ENCODE data around the gene SYNGR3. TPM values are rescaled to one million over a fixed set of nuclear protein-coding genes. Genes with fewer than 3 reads are reported as not detected.

Gene SYNGR3
- total RNA-seq, 1 experiment from 2014 or later, result 4.3 TPM

DNA sequence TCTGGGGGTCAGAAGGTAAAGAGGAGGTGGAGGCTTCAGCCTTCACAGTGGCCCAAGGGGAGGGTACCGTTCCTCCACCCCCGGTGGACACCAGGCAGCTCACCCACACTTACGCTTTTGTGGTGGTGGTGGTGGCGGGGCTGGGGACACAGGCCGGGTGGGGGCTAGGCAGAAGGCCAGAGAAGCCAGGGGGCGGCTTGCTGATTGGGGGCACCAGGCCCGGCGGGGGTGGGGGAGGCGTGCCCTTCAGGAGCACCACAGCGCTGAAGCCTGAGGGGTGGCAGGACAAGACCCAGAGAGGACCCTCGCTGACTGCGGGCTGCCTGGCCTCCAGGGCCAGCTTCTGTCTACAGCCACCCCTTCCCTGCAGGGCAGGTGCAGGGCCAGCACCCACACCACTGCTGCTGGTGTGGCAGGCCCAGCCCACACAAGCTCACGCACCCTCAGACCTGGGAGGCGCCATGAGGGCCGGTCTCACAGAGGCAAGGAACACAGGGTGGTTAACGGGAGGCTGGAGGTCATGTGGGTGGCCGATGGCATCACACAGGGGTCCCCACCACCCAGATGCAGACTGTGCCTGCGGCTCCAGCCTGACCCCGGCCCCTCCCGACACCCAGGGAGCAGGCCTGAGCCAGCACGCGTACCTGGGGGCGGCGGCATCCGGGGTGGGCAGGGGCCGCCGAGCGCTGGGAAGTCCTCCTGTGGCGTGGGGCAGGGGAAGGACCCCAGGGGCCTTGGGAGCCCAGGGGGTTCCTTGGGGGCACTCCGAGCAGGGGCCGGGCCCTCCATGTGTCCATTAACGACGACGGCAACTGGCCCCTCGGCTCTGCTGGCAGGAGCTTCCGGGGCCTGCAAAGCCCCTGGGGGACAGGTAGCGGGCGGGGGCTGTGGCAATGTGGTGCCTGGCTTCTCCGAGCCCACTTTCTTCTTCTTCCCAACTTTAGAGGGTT is 9.4 kb downstream of the SYNGR3 start:
- Histone ChIP-seq H3K27ac (no peak overlapping the region), H3F3A (ENCODE audit: insufficient read depth, low read depth) (peaks cover 24% of the 10 kb centered on the region), H3K4me2 (no peak overlapping the region), H3K27me3 (ENCODE audit: insufficient read depth, low read depth) (no peaks in the 10 kb centered on the region), H3K4me1 (replicated peaks; ENCODE audit: insufficient read depth) (peaks cover 8% of the 10 kb centered on the region), H3K4me3 (no peak overlapping the region), H4K20me1 (ENCODE audit: insufficient read depth) (peaks cover 14% of the 10 kb centered on the region), H3K36me3 (ENCODE audit: low read depth) (0 out of 2 replicates have a peak, but pooled peaks cover 5% of the 10 kb centered on the region), H3K9me3 (ENCODE audit: insufficient read depth, low read depth) (no peaks in the 10 kb centered on the region), H3K79me2 (ENCODE audit: low read depth) (peaks cover 9% of the 10 kb centered on the region; the same call in 1 of the 2 replicates), H2AFZ (no peak overlapping the region), H3K9me2 (ENCODE audit: insufficient read depth) (no peaks in the 10 kb centered on the region)
- TF ChIP-seq, protein P1, sequence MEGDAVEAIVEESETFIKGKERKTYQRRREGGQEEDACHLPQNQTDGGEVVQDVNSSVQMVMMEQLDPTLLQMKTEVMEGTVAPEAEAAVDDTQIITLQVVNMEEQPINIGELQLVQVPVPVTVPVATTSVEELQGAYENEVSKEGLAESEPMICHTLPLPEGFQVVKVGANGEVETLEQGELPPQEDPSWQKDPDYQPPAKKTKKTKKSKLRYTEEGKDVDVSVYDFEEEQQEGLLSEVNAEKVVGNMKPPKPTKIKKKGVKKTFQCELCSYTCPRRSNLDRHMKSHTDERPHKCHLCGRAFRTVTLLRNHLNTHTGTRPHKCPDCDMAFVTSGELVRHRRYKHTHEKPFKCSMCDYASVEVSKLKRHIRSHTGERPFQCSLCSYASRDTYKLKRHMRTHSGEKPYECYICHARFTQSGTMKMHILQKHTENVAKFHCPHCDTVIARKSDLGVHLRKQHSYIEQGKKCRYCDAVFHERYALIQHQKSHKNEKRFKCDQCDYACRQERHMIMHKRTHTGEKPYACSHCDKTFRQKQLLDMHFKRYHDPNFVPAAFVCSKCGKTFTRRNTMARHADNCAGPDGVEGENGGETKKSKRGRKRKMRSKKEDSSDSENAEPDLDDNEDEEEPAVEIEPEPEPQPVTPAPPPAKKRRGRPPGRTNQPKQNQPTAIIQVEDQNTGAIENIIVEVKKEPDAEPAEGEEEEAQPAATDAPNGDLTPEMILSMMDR (conservative IDR thresholded peaks at IDR 0.05), result no peak
- TF ChIP-seq EZH2 (IDR thresholded peaks at IDR 0.05; ENCODE audit: low read depth), result no peak
- ChIA-PET CTCF (no interaction called here), POLR2A (ENCODE audit: unreplicated experiment) (no interaction called here)
- BruUV-seq (replicated peaks), result no TSS peak
- no peak for DNase-seq
- intact Hi-C loops (cut with micrococcal nuclease; ENCODE audit: unreplicated experiment), result no loop called here

DNA sequence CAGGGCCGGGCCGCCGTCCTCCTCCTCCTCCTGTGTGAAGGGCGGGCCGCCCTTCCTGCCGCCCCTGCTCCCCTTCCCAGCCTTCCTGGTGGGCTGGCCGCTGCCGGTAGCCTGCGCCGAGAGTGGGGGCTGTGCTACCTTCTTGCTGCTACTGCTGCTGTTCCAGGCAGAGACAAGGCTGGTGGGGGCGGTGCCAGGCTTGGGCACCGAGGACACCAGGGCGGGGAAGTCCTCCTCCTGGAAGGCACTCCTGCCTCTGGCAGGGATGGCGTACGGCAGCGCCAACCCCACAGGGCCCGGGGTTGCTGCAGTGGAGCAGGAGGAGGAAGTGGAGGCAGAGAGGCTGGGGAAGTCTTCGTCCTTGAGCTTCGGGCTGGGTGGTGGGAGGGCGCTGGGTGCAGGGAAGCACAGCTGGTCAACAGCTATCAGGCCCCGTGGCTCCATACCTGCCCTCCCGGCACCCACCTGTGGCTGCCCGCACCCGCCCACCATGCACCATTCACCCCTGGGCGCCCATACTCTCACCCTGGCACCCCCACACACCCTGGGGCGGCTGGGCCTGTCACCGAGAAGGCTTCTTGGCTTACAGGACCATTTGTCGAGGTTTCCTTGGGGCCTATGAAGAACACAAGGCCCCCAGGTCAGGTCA is 10.2 kb downstream of the SYNGR3 start:
- peaks cover 6% of the 10 kb centered on the region; the same call in 1 of the 2 replicates for H3K4me1 ChIP-seq (replicated peaks; ENCODE audit: insufficient read depth)
- no peak for DNase-seq
- no peak for TF ChIP-seq EZH2 (IDR thresholded peaks at IDR 0.05; ENCODE audit: low read depth)
- TF ChIP-seq, protein P1 (conservative IDR thresholded peaks at IDR 0.05), result no peak
- H4K20me1 ChIP-seq (ENCODE audit: insufficient read depth), result peaks cover 21% of the 10 kb centered on the region
- H3K9me2 ChIP-seq (ENCODE audit: insufficient read depth), result no peaks in the 10 kb centered on the region
- H3K27ac ChIP-seq, result no peak overlapping the region
- peaks cover 18% of the 10 kb centered on the region for H3F3A ChIP-seq (ENCODE audit: insufficient read depth, low read depth)
- intact Hi-C loops (cut with micrococcal nuclease; ENCODE audit: unreplicated experiment), result loop anchor here (10.0 kb wide), 1 partner anchor 255 kb away; the partner anchor contains the start of gene ECI1
- peaks cover 18% of the 10 kb centered on the region; the same call in 1 of the 2 replicates for H3K79me2 ChIP-seq (ENCODE audit: low read depth)
- H3K4me2 ChIP-seq, result no peak overlapping the region
- no peaks in the 10 kb centered on the region for H3K9me3 ChIP-seq (ENCODE audit: insufficient read depth, low read depth)
- H3K27me3 ChIP-seq (ENCODE audit: insufficient read depth, low read depth), result no peaks in the 10 kb centered on the region
- ChIA-PET POLR2A (ENCODE audit: unreplicated experiment) (no interaction called here), CTCF (no interaction called here)
- H3K36me3 ChIP-seq (ENCODE audit: low read depth), result 0 out of 2 replicates have a peak, but pooled peaks cover 5% of the 10 kb centered on the region
- BruUV-seq (replicated peaks), result no TSS peak
- H3K4me3 ChIP-seq, result no peak overlapping the region
- H2AFZ ChIP-seq, result no peak overlapping the region

DNA sequence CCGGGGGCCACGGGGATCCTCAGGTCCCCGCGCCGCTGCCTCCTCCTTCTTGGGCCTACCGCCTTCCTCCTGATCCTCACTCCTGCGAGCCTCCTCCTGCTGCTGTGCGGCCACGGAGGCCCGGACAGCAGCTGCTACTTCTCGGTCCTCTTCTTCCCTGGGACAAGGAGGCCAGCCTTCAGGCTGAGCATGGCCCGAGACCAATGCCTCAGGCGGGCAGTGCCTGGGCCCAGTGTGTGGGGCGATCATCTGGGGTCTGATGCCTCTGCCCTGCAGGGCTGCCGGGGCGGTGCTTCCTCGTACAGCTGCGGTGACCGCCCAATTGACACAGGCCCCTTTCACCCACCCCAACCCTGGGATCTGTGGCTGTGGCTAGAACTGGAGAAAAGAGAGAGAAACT is 11.3 kb downstream of the SYNGR3 start:
- CTCF ChIA-PET, result no interaction called here
- Histone ChIP-seq H3K9me2 (ENCODE audit: insufficient read depth) (no peaks in the 10 kb centered on the region), H2AFZ (no peak overlapping the region), H3K4me1 (replicated peaks; ENCODE audit: insufficient read depth) (peaks cover 1% of the 10 kb centered on the region; the same call in 1 of the 2 replicates), H3K4me2 (no peak overlapping the region), H3K4me3 (no peak overlapping the region), H4K20me1 (ENCODE audit: insufficient read depth) (peaks cover 31% of the 10 kb centered on the region), H3K9me3 (ENCODE audit: insufficient read depth, low read depth) (no peaks in the 10 kb centered on the region), H3F3A (ENCODE audit: insufficient read depth, low read depth) (peaks cover 8% of the 10 kb centered on the region; the same call in 1 of the 2 replicates), H3K36me3 (ENCODE audit: low read depth) (0 out of 2 replicates have a peak, but pooled peaks cover 5% of the 10 kb centered on the region), H3K27ac (no peak overlapping the region), H3K79me2 (ENCODE audit: low read depth) (peaks cover 27% of the 10 kb centered on the region), H3K27me3 (ENCODE audit: insufficient read depth, low read depth) (no peaks in the 10 kb centered on the region)
- intact Hi-C loops (cut with micrococcal nuclease; ENCODE audit: unreplicated experiment), result loop anchor here (10.0 kb wide), 1 partner anchor 254 kb away; the partner anchor contains the start of gene ECI1
- no TSS peak for BruUV-seq (replicated peaks)
- no peak for DNase-seq
- TF ChIP-seq, protein P1 (conservative IDR thresholded peaks at IDR 0.05), result no peak
- TF ChIP-seq EZH2 (IDR thresholded peaks at IDR 0.05; ENCODE audit: low read depth), result no peak
- POLR2A ChIA-PET (ENCODE audit: unreplicated experiment), result no interaction called here

Data from PC-9 (cell line).